GM19328 (cell line): ENCODE measurements around the gene CCNYL1.
A peak's percentile ranks its signal among the peaks of the same experiment; 100 is the strongest.
"Not testable (repeated sequence)": the region's sequence is repeated elsewhere in the genome, so short reads cannot be mapped to it uniquely, and the experiment has no call there.

Source experiments
- ATAC-seq: cut with Tn5 transposase; IDR thresholded peaks from one replicate; pipeline ENCODE4 v1.9.1; 2021; ENCODE audit warnings: mild to moderate bottlenecking, moderate library complexity; ENCODE audit not compliant: unreplicated experiment

Gene CCNYL1

DNA sequence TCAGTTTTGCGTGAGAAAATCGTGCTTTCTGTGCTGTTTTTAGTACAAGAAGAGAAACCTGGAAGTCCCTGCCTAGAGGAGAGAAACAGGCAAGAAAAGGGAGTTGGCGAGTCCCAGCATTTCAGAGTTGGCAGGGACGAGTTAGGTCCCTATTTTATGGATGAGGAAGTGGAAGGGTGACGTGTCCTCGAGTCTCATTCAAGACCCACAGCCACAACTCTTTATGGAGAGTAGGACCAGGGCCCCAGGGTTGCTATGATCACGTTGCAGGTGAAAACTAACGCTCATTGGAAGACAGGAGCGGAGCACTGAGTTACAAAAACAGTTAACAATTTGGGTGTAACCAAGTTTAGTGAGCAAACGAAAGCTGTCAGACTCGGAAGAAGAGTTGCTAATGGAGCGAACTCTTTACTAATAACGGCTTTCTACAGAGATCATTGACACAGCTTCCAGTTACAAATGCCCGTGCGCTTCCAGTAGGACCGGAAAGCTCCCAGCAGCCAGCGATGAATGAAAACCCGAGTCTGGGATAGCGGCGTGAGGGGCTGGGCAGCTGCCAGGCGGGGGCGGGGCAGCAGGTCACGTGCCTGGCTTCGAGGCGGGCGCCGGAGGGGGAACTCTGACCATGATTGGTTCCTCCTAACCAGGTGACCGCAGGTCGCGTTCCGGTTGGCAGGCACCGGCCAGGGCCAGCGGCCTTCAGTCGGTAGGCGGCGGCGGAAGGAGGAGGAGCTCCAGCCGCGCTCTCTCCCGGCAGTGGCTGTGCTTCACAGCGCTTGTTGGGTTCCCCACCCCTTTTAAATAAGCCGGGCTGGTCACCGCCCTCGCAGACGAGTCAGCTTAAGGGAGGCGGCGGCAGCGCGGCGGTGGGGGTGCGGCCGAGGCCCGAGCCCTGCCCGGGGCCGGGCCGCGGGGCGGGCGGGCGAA lies at the start of gene CCNYL1:
TSS of gene CCNYL1 (plus strand) at position 827 of the 927 bp plus-strand sequence. CDS start 257 bp downstream, outside the sequence.
- peak; percentile 97 for ATAC-seq

DNA sequence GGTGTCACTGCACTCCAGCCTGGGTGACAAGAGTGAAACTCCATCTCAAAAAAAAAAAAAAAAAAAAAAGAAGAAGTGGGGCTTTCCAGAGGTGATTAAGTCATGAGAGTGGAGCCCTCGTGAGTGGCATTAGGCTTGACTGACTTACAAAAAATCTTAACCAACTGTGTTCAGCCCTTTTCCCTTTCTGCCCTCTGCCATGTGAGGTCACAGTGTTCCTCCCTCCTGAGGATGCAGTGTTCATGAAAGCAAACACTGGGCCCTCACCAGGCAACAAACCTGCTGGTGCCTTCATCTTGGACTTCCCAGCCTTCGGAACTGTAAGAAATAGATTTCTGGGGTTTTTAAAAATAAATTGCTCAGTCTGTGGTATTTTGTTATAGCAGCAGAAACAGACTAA lies 49.2 kb upstream of the CCNYL1 start:
- peak; percentile 84 for ATAC-seq

DNA sequence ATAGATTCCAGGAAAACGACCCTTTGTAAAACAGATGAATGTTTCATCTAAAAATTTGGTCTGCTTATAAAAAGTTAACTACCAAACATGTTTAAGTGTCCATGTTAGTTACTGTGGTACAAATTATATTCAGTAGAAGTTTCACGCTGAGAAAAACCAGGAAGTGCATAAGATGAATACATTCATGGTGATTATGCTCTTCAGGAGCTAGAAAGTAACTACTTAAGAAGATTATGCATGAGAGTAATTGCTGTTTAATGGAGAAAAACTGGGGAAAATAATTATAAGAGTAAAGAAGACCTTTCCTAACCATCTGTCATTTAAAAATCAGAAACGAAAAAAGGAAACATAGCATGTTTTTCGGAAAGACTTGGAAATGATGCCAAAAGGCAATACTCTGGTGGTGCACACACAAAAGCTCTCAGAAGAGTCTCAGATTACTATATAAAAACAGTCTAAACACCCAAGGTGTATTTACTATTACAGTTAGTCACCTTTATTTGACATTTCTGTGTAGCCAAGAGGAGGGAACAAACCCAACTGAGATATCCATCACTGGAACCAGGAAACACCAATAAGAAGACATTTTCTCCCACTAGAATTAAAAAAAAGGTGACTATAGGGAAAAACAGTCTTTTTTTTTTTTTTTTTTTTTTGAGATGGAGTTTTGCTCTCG lies 47.4 kb upstream of the CCNYL1 start:
- no peak for ATAC-seq

DNA sequence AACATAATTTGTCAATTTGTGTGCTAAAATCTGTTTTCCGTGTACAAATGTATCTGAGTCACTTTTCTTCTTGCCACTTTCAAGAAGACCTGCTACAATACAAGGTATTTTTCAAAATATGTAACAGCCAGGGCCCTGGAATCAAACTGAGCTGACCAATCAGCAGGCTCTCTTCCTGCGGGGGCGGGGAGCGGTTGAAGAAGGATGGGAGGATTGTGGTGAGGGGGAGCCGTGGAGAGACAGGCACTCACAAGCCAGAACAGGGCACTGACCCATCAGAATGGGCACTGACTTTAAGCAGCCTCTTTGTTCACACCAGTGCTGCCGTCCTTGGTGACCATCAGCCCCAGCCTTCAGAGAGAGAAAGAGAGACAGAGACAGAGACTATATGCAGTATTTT lies 40.6 kb upstream of the CCNYL1 start:
- ATAC-seq, result no peak

DNA sequence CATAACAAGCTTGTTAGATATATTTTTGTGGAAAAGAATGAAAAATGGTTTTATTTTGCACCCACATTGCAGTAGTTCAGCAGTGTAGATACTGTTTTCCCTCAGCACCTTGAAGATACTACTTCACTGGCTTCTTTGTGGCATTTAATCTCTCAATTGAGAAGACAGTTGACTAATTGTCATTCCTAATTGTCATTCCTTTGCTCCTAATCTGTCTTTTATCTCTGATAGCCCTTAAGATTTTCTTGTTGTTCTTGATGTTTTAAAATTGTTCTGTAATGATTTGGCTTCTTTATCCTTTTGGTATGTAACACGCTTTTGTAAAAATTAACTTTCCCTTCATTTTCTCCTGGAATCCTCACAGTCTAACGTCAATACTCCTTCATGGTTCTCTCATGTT lies 38.0 kb upstream of the CCNYL1 start:
- no peak for ATAC-seq

DNA sequence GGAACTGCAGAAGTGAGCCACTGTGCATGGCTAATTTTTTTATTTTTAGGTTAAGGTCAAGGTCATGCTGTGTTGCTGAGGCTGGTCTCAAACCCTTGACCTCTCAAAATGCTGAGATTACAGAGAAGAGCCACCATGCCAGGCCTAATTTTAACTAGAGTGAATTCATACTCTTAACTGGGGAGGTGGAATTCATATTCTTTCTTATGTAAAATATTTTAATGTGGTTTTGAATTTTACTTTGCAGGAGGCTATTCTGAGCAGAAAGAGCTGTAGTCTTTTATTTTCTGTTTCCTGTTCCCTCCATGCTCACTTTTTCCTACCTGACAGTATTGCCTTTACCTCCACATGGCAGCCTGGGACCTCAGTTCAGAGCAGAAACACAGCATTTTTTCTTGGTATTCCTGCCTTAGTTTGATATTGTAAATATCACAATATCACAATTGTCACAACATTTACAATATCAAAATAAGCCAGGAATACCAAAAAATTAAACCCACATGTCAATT lies 37.1 kb upstream of the CCNYL1 start:
- ATAC-seq, result no peak

DNA sequence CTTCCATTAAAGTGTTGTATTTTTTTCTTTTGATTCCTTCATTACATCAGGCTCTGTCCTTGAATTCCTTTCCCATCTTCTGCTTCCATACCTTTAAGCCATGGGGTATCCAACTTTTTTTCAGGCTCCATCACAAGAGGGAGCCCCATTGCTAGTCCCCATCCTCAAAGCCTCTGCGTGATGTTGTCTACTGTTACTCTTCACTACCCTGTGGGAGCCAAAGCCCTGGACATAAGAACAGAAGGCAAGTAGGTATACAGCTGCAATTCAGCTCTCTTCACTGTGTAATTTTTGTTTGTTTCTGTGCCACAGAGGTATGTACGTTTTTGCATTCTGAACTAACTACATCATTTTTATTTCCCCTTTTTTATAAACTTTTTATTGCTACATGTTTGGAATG lies 36.6 kb upstream of the CCNYL1 start:
- no peak for ATAC-seq

DNA sequence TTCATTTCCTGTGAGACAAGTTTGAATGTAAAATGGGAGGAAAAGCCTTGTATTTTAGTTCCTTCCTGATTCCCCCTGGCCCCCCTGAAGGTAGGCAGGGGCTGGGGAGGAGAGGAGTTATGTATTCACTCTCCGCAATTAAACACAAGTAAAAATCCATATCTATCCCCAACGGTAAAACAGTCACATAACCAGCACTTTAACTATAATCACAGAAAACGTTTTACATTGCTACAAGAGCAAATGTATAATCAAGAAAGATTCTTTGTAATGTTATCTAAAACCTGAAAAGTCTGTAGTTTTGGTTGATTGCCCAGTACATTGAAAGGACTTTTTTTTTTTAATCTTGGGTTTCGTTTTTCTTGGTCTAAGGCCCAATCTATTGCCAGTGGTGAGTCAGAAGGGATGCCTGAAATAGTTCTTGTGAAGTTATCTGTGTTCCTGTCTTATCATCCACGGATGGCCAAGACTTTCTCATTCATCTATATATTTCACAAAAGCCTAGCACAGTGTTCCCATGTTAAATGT lies 34.5 kb upstream of the CCNYL1 start:
- ATAC-seq, result no peak

DNA sequence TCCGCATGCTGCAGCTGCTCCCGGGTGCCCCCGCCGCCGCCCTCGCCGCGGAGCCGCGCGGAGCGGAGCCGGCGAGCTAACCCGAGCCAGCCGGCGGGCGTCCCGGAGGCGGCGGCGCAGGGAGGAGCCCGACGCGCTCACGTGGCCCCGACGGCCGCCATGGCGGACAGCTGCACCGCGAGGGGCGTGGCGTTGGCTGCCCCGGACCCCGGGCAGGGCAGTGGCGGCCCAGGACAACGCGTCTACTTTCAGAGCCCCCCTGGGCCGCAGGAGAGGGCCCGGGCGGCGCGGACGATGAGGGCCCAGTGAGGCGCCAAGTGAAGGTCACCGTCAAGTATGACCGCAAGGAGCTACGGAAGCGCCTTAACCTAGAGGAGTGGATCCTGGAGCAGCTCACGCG lies 30.0 kb upstream of the CCNYL1 start:
- no peak for ATAC-seq

DNA sequence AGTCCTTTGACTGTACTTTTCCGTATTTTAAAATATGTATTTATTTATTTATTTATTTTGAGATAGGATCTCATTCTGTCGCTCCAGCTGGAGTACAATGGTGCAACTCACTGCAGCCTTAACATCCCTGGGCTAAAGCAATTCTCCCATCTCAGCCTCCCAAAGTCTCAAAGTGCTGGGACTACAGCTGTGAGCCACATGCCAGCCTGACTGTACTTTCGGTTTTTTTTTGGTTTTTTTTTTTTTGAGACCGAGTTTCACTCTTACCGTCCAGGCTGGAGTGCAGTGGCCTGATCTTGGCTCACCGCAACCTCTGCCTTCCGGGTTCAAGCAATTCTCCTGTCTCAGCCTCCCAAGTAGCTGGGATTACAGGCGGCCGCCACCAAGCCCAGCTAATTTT lies 28.9 kb upstream of the CCNYL1 start:
- ATAC-seq, result no peak

DNA sequence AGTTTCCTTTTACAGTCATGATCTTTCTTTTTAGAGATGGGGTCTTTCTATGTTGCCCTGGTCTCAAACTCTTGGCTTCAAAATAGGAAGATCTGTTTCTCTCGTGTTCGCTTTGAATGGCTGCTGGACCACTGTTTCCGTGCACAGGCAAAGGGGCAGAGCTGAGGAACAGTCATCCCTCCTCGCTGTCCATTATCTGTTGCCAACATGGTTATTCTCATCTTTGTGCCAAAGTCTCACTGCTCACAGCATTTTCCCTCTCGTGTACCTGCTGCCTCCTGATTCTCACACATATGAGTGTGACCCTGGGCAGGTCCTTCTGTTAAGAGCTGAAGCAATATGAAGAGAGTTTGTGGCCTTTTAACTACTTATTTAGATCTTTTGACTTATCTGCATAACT lies 28.0 kb upstream of the CCNYL1 start:
- ATAC-seq, result no peak

DNA sequence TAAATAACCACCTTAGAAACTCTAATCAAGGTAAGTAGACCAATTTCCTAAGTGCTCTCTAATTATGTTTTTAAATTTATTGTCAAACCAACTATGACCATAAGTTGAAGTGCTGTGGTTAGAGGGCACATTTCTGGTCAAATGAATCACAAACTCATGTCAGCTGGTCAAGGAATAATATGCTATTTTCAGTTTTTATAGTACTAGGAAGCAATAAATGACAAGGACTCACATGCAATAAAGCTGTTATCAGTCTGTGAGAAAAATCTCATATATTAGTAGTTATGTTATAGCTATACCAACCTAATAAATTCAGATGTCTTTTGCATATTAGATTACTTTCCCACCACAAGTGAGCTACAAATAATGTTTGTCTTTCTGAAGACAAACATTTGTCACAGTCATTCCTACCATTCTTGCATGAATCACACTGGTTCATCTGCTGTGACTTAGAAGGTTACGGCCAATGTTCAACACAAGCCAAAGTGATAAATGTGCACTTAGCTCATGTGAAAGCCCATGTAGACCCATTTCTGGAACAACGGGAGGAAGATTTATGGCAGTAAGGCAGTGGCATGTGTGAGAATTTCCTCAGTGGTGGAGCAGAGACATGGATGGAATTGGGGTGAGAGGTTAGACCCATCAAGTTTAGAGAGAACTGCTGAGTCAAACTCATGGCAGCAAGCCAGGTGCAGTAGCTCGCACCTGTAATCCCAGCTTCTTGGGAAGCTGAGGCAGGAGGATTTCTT lies 27.4 kb upstream of the CCNYL1 start:
- no peak for ATAC-seq

DNA sequence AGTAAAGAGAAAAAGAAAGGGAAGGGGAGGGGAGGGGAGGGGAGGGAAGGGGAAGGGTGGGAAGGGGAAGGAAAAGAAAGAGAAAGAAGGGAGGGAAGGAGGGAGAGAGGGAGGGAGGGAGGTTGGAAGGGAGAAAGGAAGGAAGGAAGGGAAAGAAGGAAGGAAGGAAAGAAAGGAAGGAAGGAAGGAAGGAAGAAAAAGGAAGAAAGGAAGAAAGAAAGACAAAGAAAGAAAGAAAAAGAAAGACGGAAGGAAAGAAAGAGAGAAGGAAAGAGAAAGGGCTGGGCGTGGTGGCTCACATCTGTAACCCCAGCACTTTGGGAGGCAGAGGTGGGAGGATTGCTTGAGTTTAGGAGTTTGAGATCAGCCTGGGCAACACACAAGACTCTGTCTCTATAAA lies 24.6 kb upstream of the CCNYL1 start:
- no peak for ATAC-seq

DNA sequence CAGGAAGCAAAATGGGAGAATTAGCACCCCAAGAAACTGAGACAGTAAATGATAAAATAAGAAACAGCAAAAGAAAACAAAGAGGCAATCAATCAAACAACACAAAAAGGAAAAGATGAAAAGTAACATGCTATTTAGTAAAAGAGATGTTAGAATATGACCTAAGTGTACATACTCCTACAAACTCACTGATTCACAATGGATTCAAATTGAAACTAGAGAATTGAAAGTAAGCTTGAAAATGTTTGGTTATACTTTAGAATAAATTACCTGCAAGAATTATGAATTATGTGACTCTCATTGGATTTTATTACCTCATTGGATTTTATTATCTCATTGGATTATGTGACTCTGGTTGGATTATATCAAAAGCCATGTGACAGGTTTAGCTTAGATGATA lies 22.8 kb upstream of the CCNYL1 start:
- no peak for ATAC-seq

DNA sequence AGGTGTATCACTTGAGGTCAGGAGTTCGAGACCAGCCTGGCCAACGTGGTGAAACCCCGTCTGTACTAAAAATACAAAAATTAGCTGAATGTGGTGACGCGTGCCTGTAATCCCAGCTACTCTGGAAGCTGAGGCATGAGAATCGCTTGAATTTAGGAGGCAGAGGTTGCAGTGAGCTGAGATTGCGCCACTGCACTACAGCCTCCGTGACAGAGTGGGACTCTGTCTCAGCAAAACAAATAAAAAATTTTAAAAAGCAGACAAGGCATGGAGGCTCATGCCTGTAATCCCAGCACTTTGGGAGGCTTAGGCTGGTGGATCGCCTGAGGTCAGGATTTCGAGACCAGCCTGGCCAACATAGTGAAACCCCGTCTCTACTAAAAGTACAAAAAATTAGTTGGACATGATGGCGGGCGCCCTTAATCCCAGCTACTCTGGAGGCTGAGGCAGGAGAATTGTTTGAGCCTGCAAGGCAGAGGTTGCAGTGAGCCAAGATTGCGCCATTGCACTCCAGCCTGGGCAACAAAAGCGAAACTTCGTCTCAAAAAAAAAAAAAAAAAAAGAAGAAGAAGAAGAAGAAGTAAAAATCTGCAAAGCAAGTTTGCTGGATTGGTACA lies 20.5 kb upstream of the CCNYL1 start:
- ATAC-seq, result not testable (repeated sequence)

DNA sequence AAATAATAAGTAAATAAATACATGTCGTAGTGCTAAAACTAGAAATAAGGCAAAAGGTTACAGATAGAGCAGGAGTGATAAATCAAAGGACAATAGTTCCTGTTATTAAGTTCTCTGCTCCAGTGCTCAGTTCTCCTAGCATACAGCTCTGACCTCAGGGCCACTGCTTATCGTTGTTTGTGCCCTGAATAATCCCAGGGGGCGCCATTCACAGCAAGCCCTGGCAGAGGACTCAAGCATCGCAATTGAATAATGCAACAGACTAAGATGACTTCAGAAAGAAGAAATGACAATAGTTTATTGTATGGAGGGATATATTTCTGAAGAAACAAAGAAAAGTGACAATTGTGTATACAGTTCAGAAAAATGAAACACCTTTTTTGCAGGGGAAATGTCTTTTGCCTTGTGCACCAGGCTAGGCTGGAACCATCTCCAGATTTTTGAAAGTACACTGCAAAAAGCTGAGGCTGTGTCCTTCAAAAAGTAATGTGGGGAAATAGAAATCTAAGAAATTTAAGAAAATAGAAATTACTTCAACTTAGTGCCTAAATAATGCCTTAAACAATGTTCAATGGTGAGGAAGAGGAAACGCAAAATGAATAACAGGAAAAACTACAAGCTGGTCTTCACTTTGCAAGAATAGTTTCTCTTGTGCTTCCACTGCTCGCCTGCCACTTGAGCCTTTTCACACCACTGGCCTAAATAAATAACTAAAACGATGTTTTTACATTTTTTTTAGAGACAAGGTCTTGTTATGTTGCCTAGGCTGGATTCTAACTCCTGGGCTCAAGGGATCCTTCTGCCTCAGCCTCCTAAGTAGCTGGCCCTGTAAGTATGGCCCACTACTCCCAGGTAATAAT lies 19.0 kb upstream of the CCNYL1 start:
- ATAC-seq, result no peak

DNA sequence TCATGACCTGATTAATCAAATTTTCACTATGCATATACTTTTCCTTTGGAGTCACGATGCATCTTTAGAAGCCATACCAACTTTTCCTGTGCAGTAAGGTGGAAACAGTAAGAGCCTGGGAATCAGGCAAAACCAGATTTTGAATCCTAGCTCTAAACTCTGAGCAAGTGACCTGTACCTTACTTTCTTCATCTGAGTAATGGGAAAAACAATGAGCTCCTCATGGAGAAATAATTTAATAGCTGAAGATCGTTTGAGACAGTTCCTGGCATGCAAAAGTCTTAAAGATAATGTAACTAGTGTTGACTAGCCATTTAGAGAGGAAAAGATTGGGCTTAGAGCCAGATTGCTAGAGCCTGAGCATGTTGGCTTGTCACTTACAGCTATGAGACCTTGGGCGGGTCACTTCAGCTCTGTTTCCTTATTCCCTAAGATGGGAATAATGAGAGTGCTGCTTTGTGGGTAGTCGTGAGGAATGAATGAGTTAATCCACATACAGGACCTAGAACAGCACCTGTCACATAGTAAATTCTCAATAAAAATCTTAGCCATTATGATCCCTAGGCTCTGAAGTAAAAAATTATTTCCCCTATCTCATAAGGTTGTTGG lies 17.7 kb upstream of the CCNYL1 start:
- ATAC-seq, result no peak

DNA sequence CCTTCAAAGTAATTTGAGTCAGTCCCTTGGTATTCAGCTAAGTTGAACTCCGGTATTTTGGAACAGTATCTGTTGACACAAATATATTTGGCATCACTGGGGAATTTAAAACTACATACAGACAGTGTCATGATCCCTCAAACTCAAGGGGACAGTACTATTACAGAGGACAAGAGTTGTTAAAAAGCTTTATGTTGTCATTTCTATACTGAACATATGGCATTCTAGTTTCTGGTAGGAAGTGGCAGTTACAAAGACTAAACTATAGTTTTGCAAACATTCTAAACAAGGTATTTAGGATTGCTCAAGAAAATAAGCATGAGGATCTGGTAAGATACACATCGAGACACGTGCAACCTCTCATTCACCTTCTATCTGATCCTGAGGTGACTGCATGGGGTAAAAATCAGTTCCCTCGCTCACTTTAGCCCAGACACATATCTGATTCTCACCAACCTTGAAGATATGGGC lies 16.6 kb upstream of the CCNYL1 start:
- ATAC-seq, result no peak

DNA sequence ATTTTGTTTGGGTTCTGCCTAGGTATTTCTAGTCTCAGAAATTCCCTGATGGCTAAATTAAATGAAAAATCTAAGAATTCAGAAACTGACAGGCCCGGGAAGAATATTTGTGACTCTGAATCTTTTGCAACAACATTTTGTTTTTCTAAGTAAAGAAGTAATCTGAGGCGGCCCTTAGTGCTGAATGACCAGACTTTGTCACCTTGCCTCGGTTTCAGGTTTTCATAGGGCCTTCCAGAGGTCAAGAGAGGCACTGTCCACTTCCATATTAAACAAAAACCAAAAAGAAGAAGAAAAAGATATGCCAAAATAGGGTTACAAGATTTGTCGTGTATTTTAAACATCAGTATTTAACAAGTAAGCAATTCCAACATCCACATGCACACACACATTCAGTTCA lies 16.1 kb upstream of the CCNYL1 start:
- ATAC-seq, result no peak
